WERI-Rb-1 (cell line): ENCODE results near the gene CROCC.

Experiments
- DNase-seq: peaks from one replicate; pipeline ENCODE4 v3.0.0-alpha.2; 2020
- H3K27ac ChIP-seq: fragments of 250-450 bp; sonication (Bioruptor Pico); 2 replicates; pipeline ENCODE4 v1.5.1; 2020; ENCODE audit warnings: mild to moderate bottlenecking, moderate library complexity
- H3K27me3 ChIP-seq: fragments of 250-450 bp; sonication (Bioruptor Pico); 2 replicates; pipeline ENCODE4 v1.5.1; 2021; ENCODE audit warnings: mild to moderate bottlenecking, low read depth, moderate library complexity; ENCODE audit not compliant: insufficient read depth, severe bottlenecking
- H3K36me3 ChIP-seq: fragments of 250-450 bp; sonication (Bioruptor Pico); 2 replicates; pipeline ENCODE4 v1.5.1; 2020; ENCODE audit warnings: mild to moderate bottlenecking, moderate library complexity
- H3K4me3 ChIP-seq: 2 replicates; pipeline ENCODE4 v1.5.1; 2011; ENCODE audit warnings: low read depth, mild to moderate bottlenecking, control low read depth, low read length
- H3K9me3 ChIP-seq: fragments of 250-450 bp; sonication (Bioruptor Pico); 2 replicates; pipeline ENCODE4 v1.5.1; 2021; ENCODE audit warnings: mild to moderate bottlenecking, moderate library complexity; ENCODE audit not compliant: severe bottlenecking
- CTCF ChIP-seq: IDR thresholded peaks from 2 replicates; pipeline ENCODE4 v1.5.1; 2011; ENCODE audit warnings: low read depth, mild to moderate bottlenecking, control low read depth, inconsistent platforms, low read length

The CROCC gene

GRCh38 chr1:16968372-16968771 lies 46.6 kb downstream of the CROCC start:
- no peak for TF ChIP-seq CTCF
- Histone ChIP-seq H3K27ac (no peak overlapping the region), H3K9me3 (no peaks in the 10 kb centered on the region), H3K4me3 (no peak overlapping the region), H3K27me3 (no peaks in the 10 kb centered on the region), H3K36me3 (peaks cover 57% of the 10 kb centered on the region)
- DNase-seq, result no peak

GRCh38 chr1:16969057-16969611 lies 47.4 kb downstream of the CROCC start:
- Histone ChIP-seq H3K9me3 (no peaks in the 10 kb centered on the region), H3K4me3 (no peak overlapping the region), H3K36me3 (peaks cover 57% of the 10 kb centered on the region), H3K27ac (no peak overlapping the region), H3K27me3 (no peaks in the 10 kb centered on the region)
- TF ChIP-seq CTCF, result no peak
- no peak for DNase-seq

GRCh38 chr1:16969651-16970050 lies 47.9 kb downstream of the CROCC start:
- no peak for DNase-seq
- no peak overlapping the region for H3K27ac ChIP-seq
- TF ChIP-seq CTCF, result no peak
- H3K9me3 ChIP-seq, result no peaks in the 10 kb centered on the region
- H3K36me3 ChIP-seq, result peaks cover 53% of the 10 kb centered on the region
- H3K27me3 ChIP-seq, result no peaks in the 10 kb centered on the region
- H3K4me3 ChIP-seq, result no peak overlapping the region

GRCh38 chr1:16970132-16970910 lies 48.6 kb downstream of the CROCC start:
- H3K27ac ChIP-seq, result no peak overlapping the region
- H3K4me3 ChIP-seq, result no peak overlapping the region
- DNase-seq, result no peak
- no peaks in the 10 kb centered on the region for H3K27me3 ChIP-seq
- no peak for TF ChIP-seq CTCF
- peaks cover 46% of the 10 kb centered on the region for H3K36me3 ChIP-seq
- H3K9me3 ChIP-seq, result no peaks in the 10 kb centered on the region

- peak; percentile 58 for DNase-seq
- Histone ChIP-seq H3K27ac (no peak overlapping the region; the same call in 1 of the 2 replicates), H3K36me3 (peaks cover 34% of the 10 kb centered on the region), H3K4me3 (no peak overlapping the region), H3K9me3 (no peaks in the 10 kb centered on the region), H3K27me3 (no peaks in the 10 kb centered on the region)
- no peak for TF ChIP-seq CTCF
Observed at GRCh38 chr1:16971341-16972188, 49.8 kb downstream of the CROCC start.
